Stimulated activated naive B cell treated with anti-CD40 and anti-IgM and Interleukin-4, amounts not matched to agents 10 μg/mL and 1 μg/mL and 100 μg/mL, for 72 hours (primary cell): ENCODE measurements around the gene FOXL2NB.

Experiments
- ATAC-seq, 2 donors: fragments of 150-1000 bp; cut with Tn5 transposase; replicated peaks; 2 replicates each; pipeline ENCODE4 v1.10.0; 2021; ENCODE audit warnings: moderate library complexity in 1 of 2
- DNase-seq: peaks from one replicate; pipeline ENCODE4 v3.0.0; 2021
- H3K27ac Mint-ChIP-seq: one replicate; pipeline ENCODE4 v1.8.0; 2022; ENCODE audit warnings: mild to moderate bottlenecking, mixed read lengths
- H3K27me3 Mint-ChIP-seq, 2 donors: one replicate each; pipeline ENCODE4 v1.8.0; 2022; ENCODE audit warnings: mixed read lengths in 2 of 2
- H3K36me3 Mint-ChIP-seq, 2 donors: one replicate each; pipeline ENCODE4 v1.8.0; 2022; ENCODE audit warnings: mixed read lengths in 2 of 2, mild to moderate bottlenecking in 1 of 2
- H3K4me1 Mint-ChIP-seq, 2 donors: one replicate each; pipeline ENCODE4 v1.8.0; 2022; ENCODE audit warnings: mixed read lengths in 2 of 2, mild to moderate bottlenecking in 1 of 2
- H3K4me3 Mint-ChIP-seq, 2 donors: one replicate each; pipeline ENCODE4 v1.8.0; 2022; ENCODE audit warnings: mild to moderate bottlenecking in 2 of 2, mixed read lengths in 2 of 2, moderate library complexity in 1 of 2
- H3K9me3 Mint-ChIP-seq, 2 donors: one replicate each; pipeline ENCODE4 v1.8.0; 2022; ENCODE audit warnings: mixed read lengths in 2 of 2, mild to moderate bottlenecking in 1 of 2

Gene FOXL2NB

DNA sequence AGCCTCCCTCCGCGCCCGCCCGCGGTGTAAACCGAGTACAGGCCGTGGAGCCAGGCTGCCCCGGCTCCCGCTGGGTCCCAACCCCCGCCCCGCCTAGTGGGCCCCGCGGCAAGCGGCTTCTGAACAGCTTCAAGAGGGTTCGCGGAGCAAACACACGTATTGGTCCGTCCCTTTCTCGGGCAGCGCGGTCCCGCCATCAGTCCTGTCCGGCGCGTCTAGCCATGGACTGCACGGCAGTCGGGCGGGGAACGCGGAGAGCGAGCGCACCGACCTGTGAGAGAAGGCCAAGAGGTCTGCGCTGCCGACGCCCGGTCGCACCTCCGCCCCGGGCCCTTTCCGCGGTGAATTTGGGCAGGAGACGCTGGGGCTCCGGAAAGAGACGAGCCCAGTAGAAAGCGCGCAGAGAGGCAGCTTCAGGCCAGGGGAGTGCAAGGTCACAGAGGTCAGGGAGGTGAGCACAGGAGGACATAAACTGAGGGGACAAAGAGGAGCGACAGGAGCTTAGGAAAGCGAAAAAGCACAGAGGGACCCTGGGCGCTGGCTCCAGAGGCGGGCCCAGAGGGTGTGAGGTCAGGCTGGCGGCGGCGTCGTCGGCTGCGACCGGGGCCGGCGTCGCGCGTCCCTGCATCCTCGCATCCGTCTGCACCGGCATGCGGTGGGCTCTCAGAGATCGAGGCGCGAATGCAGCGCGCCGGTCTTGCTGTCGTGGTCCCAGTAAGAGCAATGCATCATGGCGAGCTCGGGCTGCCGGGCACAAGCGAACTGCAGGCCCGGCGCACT is 1.9 kb upstream of the FOXL2NB start:
- H3K27me3 Mint-ChIP-seq, result peaks cover 76 to 95% of the 10 kb centered on the region in 2 donors
- DNase-seq (no peak), ATAC-seq (no peak)
- H3K36me3 Mint-ChIP-seq, result peaks cover 4 to 6% of the 10 kb centered on the region in 2 donors
- no peaks in the 10 kb centered on the region for H3K9me3 Mint-ChIP-seq
- H3K4me1 Mint-ChIP-seq, result peaks cover 30 to 67% of the 10 kb centered on the region in 2 donors
- peak overlapping the region; percentile 81 to 91 for H3K4me3 Mint-ChIP-seq
- peak overlapping the region; percentile 93 for H3K27ac Mint-ChIP-seq

DNA sequence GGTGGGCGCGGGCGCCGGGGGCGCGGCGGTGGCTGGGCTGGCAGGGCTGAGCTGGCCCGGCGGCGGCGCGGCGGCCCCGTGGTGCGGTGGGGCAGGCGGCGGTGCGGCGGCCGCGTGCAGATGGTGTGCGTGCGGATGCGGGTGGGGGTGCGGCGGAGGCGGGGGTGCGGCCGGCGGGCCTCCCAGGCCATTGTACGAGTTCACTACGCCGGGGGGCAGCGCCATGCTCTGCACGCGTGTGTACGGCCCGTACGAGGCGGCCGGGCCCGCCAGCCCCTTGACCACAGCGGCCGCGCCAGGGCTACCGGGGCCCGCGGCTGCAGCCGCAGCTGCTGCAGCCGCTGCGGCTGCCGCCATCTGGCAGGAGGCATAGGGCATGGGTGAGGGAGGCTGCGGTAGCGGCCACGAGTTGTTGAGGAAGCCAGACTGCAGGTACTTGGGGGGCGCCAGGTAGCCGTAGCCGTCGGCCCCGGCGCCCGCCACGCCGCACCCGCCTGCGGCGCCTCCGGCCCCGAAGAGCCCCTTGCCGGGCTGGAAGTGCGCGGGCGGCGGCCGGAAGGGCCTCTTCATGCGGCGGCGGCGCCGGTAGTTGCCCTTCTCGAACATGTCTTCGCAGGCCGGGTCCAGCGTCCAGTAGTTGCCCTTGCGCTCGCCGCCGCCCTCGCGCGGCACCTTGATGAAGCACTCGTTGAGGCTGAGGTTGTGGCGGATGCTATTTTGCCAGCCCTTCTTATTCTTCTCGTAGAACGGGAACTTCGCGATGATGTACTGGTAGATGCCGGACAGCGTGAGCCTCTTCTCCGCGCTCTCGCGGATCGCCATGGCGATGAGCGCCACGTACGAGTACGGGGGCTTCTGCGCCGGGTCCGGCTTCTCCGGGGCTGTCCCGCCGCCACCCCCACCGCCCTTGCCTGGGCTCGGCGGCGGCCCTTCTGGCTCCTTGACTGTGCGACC is 1.0 kb upstream of the FOXL2NB start:
- peak overlapping the region; percentile 89 to 91 for H3K4me3 Mint-ChIP-seq

GRCh38 chr3:138947495-138948121 is 591 bp downstream of the FOXL2NB start:
- Mint-ChIP-seq H3K4me1 (peaks cover 35 to 70% of the 10 kb centered on the region in 2 donors), H3K27ac (no peak overlapping the region), H3K27me3 (peaks cover 73 to 96% of the 10 kb centered on the region in 2 donors), H3K4me3 (peak overlapping the region; percentile 84 to 89), H3K36me3 (peaks cover 4 to 6% of the 10 kb centered on the region in 2 donors), H3K9me3 (no peaks in the 10 kb centered on the region)
- ATAC-seq (no peak), DNase-seq (no peak)

More for the DNA sequence above, 1.0 kb upstream of the FOXL2NB start:
- H3K4me1 Mint-ChIP-seq, result peaks cover 35 to 75% of the 10 kb centered on the region in 2 donors
- no peak for ATAC-seq
- peaks cover 4 to 6% of the 10 kb centered on the region in 2 donors for H3K36me3 Mint-ChIP-seq
- H3K27me3 Mint-ChIP-seq, result peaks cover 77 to 96% of the 10 kb centered on the region in 2 donors
- H3K27ac Mint-ChIP-seq, result peak overlapping the region; percentile 93
- DNase-seq, result no peak
- no peaks in the 10 kb centered on the region for H3K9me3 Mint-ChIP-seq

GRCh38 chr3:138948371-138949001 is 1.5 kb downstream of the FOXL2NB start:
- Mint-ChIP-seq H3K4me3 (no peak overlapping the region), H3K4me1 (peaks cover 28 to 61% of the 10 kb centered on the region in 2 donors), H3K36me3 (peaks cover 4 to 6% of the 10 kb centered on the region in 2 donors), H3K27ac (no peak overlapping the region), H3K27me3 (peaks cover 66 to 96% of the 10 kb centered on the region in 2 donors), H3K9me3 (no peaks in the 10 kb centered on the region)
- DNase-seq (no peak), ATAC-seq (no peak)

- H3K27me3 Mint-ChIP-seq, result peaks cover 67 to 96% of the 10 kb centered on the region in 2 donors
- no peak overlapping the region for H3K27ac Mint-ChIP-seq
- H3K4me3 Mint-ChIP-seq, result no peak overlapping the region
Measured at GRCh38 chr3:138949002-138949418, 2.0 kb downstream of the FOXL2NB start.

GRCh38 chr3:138949445-138950005 is 2.5 kb downstream of the FOXL2NB start:
- H3K4me3 Mint-ChIP-seq, result peak overlapping the region; percentile 34 to 79
- peaks cover 68 to 96% of the 10 kb centered on the region in 2 donors for H3K27me3 Mint-ChIP-seq
- no peaks in the 10 kb centered on the region for H3K9me3 Mint-ChIP-seq
- H3K4me1 Mint-ChIP-seq, result peaks cover 28 to 51% of the 10 kb centered on the region in 2 donors
- no peak overlapping the region for H3K27ac Mint-ChIP-seq
- H3K36me3 Mint-ChIP-seq, result peaks cover 4 to 6% of the 10 kb centered on the region in 2 donors
- DNase-seq (no peak), ATAC-seq (peak in 1 of 2 donors; percentile 16)

More at GRCh38 chr3:138949002-138949418, 2.0 kb downstream of the FOXL2NB start:
- peaks cover 28 to 56% of the 10 kb centered on the region in 2 donors for H3K4me1 Mint-ChIP-seq
- ATAC-seq (no peak), DNase-seq (no peak)
- peaks cover 4 to 6% of the 10 kb centered on the region in 2 donors for H3K36me3 Mint-ChIP-seq
- H3K9me3 Mint-ChIP-seq, result no peaks in the 10 kb centered on the region

GRCh38 chr3:138950006-138950644 is 3.1 kb downstream of the FOXL2NB start:
- peaks cover 25 to 45% of the 10 kb centered on the region in 2 donors for H3K4me1 Mint-ChIP-seq
- DNase-seq, result no peak
- no peak overlapping the region for H3K27ac Mint-ChIP-seq
- ATAC-seq, result peak; percentile 52 to 58
- peaks cover under 1 to 2% of the 10 kb centered on the region in 2 donors for H3K36me3 Mint-ChIP-seq
- H3K27me3 Mint-ChIP-seq, result peaks cover 70 to 96% of the 10 kb centered on the region in 2 donors
- H3K4me3 Mint-ChIP-seq, result peak overlapping the region; percentile 34 to 79
- no peaks in the 10 kb centered on the region for H3K9me3 Mint-ChIP-seq

GRCh38 chr3:138950701-138951100 is 3.7 kb downstream of the FOXL2NB start:
- no peak for ATAC-seq
- DNase-seq, result no peak
- H3K9me3 Mint-ChIP-seq, result no peaks in the 10 kb centered on the region
- peak overlapping the region; percentile 34 to 79 for H3K4me3 Mint-ChIP-seq
- H3K4me1 Mint-ChIP-seq, result peaks cover 22 to 42% of the 10 kb centered on the region in 2 donors
- H3K27me3 Mint-ChIP-seq, result peaks cover 69 to 97% of the 10 kb centered on the region in 2 donors
- H3K36me3 Mint-ChIP-seq, result no peaks in the 10 kb centered on the region
- H3K27ac Mint-ChIP-seq, result no peak overlapping the region

- Mint-ChIP-seq H3K36me3 (peaks cover 1 to 7% of the 10 kb centered on the region in 2 donors), H3K4me3 (peak overlapping the region; percentile 30 to 67), H3K27me3 (peaks cover 61% of the 10 kb centered on the region in 2 donors), H3K9me3 (peaks cover 7 to 11% of the 10 kb centered on the region in 2 donors), H3K27ac (no peak overlapping the region), H3K4me1 (peaks cover 12% of the 10 kb centered on the region in 2 donors)
- DNase-seq, result no peak
- ATAC-seq, result no peak
Measured at GRCh38 chr3:138960417-138960852, 13.4 kb downstream of the FOXL2NB start.

- peaks cover 12% of the 10 kb centered on the region in 2 donors for H3K4me1 Mint-ChIP-seq
- H3K4me3 Mint-ChIP-seq, result no peak overlapping the region
- H3K9me3 Mint-ChIP-seq, result peaks cover 10 to 11% of the 10 kb centered on the region in 2 donors
- DNase-seq (no peak), ATAC-seq (no peak)
- H3K36me3 Mint-ChIP-seq, result peaks cover 1 to 7% of the 10 kb centered on the region in 2 donors
- no peak overlapping the region for H3K27ac Mint-ChIP-seq
- H3K27me3 Mint-ChIP-seq, result peaks cover 45 to 59% of the 10 kb centered on the region in 2 donors
Measured at GRCh38 chr3:138962854-138963560, 16.0 kb downstream of the FOXL2NB start.

DNA sequence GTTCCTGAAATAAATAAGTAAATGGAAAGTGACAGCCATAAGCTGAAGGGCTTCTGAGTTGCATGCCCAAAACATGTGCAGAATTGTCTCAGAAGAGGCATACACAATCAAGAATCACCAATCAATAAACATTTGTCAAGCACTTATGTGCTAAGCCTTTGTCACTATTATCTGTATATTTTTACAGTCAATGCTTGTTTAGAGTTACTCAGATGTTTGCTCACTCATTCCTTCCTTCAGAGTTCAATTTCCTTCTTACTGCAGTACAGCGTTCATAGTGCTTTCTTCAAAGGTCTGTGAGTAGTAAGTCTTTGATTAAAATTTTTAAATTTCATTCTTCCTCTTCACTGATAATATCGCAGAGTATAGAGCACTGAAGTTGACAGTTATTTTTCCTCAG is 17.2 kb downstream of the FOXL2NB start:
- peaks cover 33 to 50% of the 10 kb centered on the region in 2 donors for H3K27me3 Mint-ChIP-seq
- H3K9me3 Mint-ChIP-seq, result peaks cover 10 to 11% of the 10 kb centered on the region in 2 donors
- ATAC-seq (no peak), DNase-seq (no peak)
- peaks cover 12% of the 10 kb centered on the region in 2 donors for H3K4me1 Mint-ChIP-seq
- no peak overlapping the region for H3K27ac Mint-ChIP-seq
- no peak overlapping the region for H3K4me3 Mint-ChIP-seq
- H3K36me3 Mint-ChIP-seq, result peaks cover 1 to 7% of the 10 kb centered on the region in 2 donors

DNA sequence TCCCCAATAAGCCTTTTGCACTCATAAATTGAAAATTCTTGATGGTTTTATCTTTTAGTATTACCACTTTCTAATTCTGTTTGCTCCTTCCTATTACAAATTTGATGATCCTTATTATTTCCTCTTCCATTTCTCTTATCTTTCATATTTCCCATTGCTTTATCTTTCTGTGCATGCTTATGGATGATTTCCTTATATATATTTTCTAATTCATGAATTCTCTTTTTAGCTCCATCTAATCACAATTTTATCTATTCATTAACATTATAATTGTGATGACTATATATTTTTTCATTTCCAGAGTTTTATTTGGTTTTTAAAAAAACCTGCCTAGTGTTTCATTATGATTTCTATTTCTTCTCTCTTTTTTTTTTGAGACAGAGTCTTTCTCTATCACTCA is 17.9 kb downstream of the FOXL2NB start:
- no peak for ATAC-seq
- Mint-ChIP-seq H3K4me1 (peaks cover 11 to 12% of the 10 kb centered on the region in 2 donors), H3K9me3 (peaks cover 10 to 11% of the 10 kb centered on the region in 2 donors), H3K27me3 (peaks cover 29 to 52% of the 10 kb centered on the region in 2 donors), H3K27ac (no peak overlapping the region), H3K36me3 (peaks cover 1 to 7% of the 10 kb centered on the region in 2 donors), H3K4me3 (no peak overlapping the region)
- no peak for DNase-seq
